ENCODE results near the gene OR4E2.

- TF ChIP-seq ARNT (IDR thresholded peaks at IDR 0.05) (no peak), PKNOX1 (IDR thresholded peaks at IDR 0.05) (no peak), SP1 (IDR thresholded peaks at IDR 0.05) (no peak), TARDBP (IDR thresholded peaks at IDR 0.05) (no peak), FOXA1 (IDR thresholded peaks at IDR 0.05) (no peak), BHLHE40 (IDR thresholded peaks at IDR 0.05; ENCODE audit: borderline replicate concordance) (no peak)
Measured at GRCh38 chr14:21631084-21631483, 22.6 kb upstream of the OR4E2 start.
